ENCODE results near the gene IGF1.

IGF1 gene

DNA sequence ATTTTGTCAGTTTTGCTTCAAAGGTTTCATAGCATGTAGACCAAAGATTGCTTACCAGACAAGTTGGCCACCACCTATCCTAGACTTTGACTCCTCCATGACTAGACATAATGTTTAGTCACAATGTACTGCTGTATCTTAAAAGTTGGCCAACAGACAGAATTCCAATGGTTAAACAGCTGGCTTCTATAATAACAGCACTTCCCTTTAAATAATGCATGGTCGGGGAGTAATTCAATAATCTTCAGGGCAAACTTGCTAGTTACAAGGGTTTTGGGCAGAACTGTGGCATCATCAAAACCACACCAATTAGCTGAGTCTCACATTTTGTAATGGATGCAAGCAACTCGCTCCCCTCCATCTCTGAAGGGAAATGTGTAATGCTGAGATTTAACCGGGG, 56.9 kb downstream of the IGF1 start:
- POLR2A ChIA-PET (ENCODE audit: low non-redundant PET) = no interaction called here
- CTCF ChIA-PET = no interaction called here
- TF ChIP-seq, protein P1, sequence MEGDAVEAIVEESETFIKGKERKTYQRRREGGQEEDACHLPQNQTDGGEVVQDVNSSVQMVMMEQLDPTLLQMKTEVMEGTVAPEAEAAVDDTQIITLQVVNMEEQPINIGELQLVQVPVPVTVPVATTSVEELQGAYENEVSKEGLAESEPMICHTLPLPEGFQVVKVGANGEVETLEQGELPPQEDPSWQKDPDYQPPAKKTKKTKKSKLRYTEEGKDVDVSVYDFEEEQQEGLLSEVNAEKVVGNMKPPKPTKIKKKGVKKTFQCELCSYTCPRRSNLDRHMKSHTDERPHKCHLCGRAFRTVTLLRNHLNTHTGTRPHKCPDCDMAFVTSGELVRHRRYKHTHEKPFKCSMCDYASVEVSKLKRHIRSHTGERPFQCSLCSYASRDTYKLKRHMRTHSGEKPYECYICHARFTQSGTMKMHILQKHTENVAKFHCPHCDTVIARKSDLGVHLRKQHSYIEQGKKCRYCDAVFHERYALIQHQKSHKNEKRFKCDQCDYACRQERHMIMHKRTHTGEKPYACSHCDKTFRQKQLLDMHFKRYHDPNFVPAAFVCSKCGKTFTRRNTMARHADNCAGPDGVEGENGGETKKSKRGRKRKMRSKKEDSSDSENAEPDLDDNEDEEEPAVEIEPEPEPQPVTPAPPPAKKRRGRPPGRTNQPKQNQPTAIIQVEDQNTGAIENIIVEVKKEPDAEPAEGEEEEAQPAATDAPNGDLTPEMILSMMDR (conservative IDR thresholded peaks at IDR 0.05; ENCODE audit: low read depth) = no peak
- DNase-seq (ENCODE audit: low spot score) = no peak
- H3K27ac ChIP-seq = no peak overlapping the region

GRCh38 chr12:102421802-102422583, 58.4 kb downstream of the IGF1 start:
- DNase-seq (ENCODE audit: low spot score) = no peak
- H3K27ac ChIP-seq = no peak overlapping the region
- TF ChIP-seq, protein P1 (conservative IDR thresholded peaks at IDR 0.05; ENCODE audit: low read depth) = no peak
- POLR2A ChIA-PET (ENCODE audit: low non-redundant PET) = no interaction called here
- CTCF ChIA-PET = interaction anchor here (0.6 kb wide), 1 partner anchor 29 kb away, joined by 3 read pairs; no protein-coding TSS in a partner anchor

- TF ChIP-seq, protein P1 (conservative IDR thresholded peaks at IDR 0.05; ENCODE audit: low read depth) = no peak
- DNase-seq (ENCODE audit: low spot score) = no peak
- CTCF ChIA-PET = no interaction called here
- H3K27ac ChIP-seq = no peak overlapping the region
- POLR2A ChIA-PET (ENCODE audit: low non-redundant PET) = no interaction called here
Measured at GRCh38 chr12:102419094-102419764, 61.1 kb downstream of the IGF1 start.

GRCh38 chr12:102417055-102417454, 63.3 kb downstream of the IGF1 start:
- CTCF ChIA-PET = no interaction called here

GRCh38 chr12:102415515-102415914, 64.8 kb downstream of the IGF1 start:
- DNase-seq (ENCODE audit: low spot score) = no peak
- CTCF ChIA-PET = no interaction called here
- H3K27ac ChIP-seq = no peak overlapping the region
- TF ChIP-seq, protein P1 (conservative IDR thresholded peaks at IDR 0.05; ENCODE audit: low read depth) = no peak
- POLR2A ChIA-PET (ENCODE audit: low non-redundant PET) = no interaction called here

More at GRCh38 chr12:102417055-102417454, 63.3 kb downstream of the IGF1 start:
- POLR2A ChIA-PET (ENCODE audit: low non-redundant PET) = no interaction called here
- no peak overlapping the region for H3K27ac ChIP-seq
- TF ChIP-seq, protein P1 (conservative IDR thresholded peaks at IDR 0.05; ENCODE audit: low read depth) = no peak
- no peak for DNase-seq (ENCODE audit: low spot score)

DNA sequence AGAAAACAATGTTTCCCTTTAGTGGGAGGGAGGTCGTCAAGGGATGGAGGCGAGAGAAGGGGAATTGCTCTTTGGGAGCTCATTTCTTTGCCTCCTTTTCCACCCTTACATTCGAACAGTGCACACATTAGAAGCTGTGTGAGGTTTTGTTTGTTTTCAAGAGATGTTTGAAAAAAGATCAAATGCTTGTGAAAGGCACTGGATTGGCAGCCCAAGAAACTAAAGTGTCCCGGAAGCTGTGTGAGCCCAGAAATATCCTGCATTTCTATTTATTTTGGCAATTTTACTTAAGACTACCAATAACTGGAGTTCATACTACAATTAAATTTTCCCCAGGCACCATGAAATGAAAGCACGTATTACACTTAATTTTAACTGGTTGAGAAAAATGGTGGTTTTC, 67.0 kb downstream of the IGF1 start:
- CTCF ChIA-PET = interaction anchor here (0.7 kb wide), 1 partner anchor 787 kb away, joined by 4 read pairs; no protein-coding TSS in a partner anchor
- TF ChIP-seq, protein P1 (conservative IDR thresholded peaks at IDR 0.05; ENCODE audit: low read depth) = no peak
- no peak for DNase-seq (ENCODE audit: low spot score)
- no peak overlapping the region for H3K27ac ChIP-seq
- POLR2A ChIA-PET (ENCODE audit: low non-redundant PET) = no interaction called here
